Spleen (tissue), 11 donors: ENCODE results near the gene SLC39A10. TPM values are rescaled to one million over a fixed set of nuclear protein-coding genes. Genes with fewer than 3 reads are reported as not detected.

Experiments used
- DNase-seq: peaks from one replicate; pipeline ENCODE4 v3.0.0-alpha.2; 2020
- H3K27ac ChIP-seq, 8 donors: fragments of 200-600 bp; sonication (generic) in 7 of 8; 1 replicate in 4 of 8; 2 replicates in 4 of 8; pipeline versions ENCODE4 v1.5.0 to v1.8.0; 2016 to 2021; ENCODE audit warnings: inconsistent platforms in 4 of 8, mild to moderate bottlenecking in 4 of 8, moderate library complexity in 1 of 8
- H3K27me3 ChIP-seq, 7 donors: fragments of 200-600 bp; sonication (generic) in 6 of 7; replicated peaks in 1 of 7; 1 replicate in 4 of 7; 2 replicates in 3 of 7; pipeline versions ENCODE4 v1.5.0 to v1.8.0; 2016 to 2021; ENCODE audit warnings: inconsistent platforms in 3 of 7, mild to moderate bottlenecking in 1 of 7
- H3K36me3 ChIP-seq, 6 donors: fragments of 200-600 bp; sonication (generic) in 5 of 6; 1 replicate in 4 of 6; 2 replicates in 2 of 6; pipeline versions ENCODE4 v1.5.0 to v1.8.0; 2016 to 2021; ENCODE audit warnings: inconsistent platforms in 2 of 6
- H3K4me1 ChIP-seq, 6 donors: fragments of 200-600 bp; sonication (generic) in 5 of 6; 1 replicate in 3 of 6; 2 replicates in 3 of 6; pipeline versions ENCODE4 v1.5.0 to v1.8.0; 2016 to 2021; ENCODE audit warnings: inconsistent platforms in 3 of 6
- H3K4me3 ChIP-seq, 8 donors: fragments of 200-600 bp; sonication (generic) in 7 of 8; 1 replicate in 4 of 8; 2 replicates in 4 of 8; pipeline versions ENCODE4 v1.5.0 to v1.8.0; 2016 to 2021; ENCODE audit warnings: inconsistent platforms in 4 of 8, mild to moderate bottlenecking in 4 of 8, moderate library complexity in 2 of 8
- H3K9me3 ChIP-seq, 8 donors: fragments of 200-600 bp; sonication (generic) in 7 of 8; 1 replicate in 4 of 8; 2 replicates in 4 of 8; pipeline versions ENCODE4 v1.5.0 to v1.8.0; 2016 to 2021; ENCODE audit warnings: inconsistent platforms in 4 of 8
- POLR2A ChIP-seq, 3 donors: fragments of 450-650 bp; IDR thresholded peaks; one replicate each; pipeline ENCODE4 v1.5.1; 2017; ENCODE audit warnings: antibody characterized with exemption in 3 of 3, mild to moderate bottlenecking in 1 of 3
- POLR2AphosphoS5 ChIP-seq, 3 donors: sonication (generic); formaldehyde crosslinking; IDR thresholded peaks; one replicate each; pipeline ENCODE4 v1.5.1; 2017; ENCODE audit warnings: antibody characterized with exemption in 3 of 3
- WGBS, 5 donors: extraction: QIAGEN DNeasy Blood & Tissue Kit in 3 of 5; methylation state at CpG; one replicate each; pipeline versions ENCODE4 v1.1.5 to v1.1.7; 2013 to 2018; 5-methylcytosine and 5-hydroxymethylcytosine counted together
- intact Hi-C: fragments of 100-400 bp; cut with DNase I; formaldehyde crosslinking; loops from one replicate; pipeline ENCODE4 v1.15.0; 2023; ENCODE audit warnings: low total_unique reads
- polyA plus RNA-seq, 3 donors: library from polyadenylated mRNA; stranded (reverse); fragments of 200-250 nt; gene quantifications; one replicate each; pipeline ENCODE4 v1.2.1, GENCODE V29; 2013
- total RNA-seq, 7 donors: library from RNA; depleted of rRNA in 3 of 7; stranded (reverse); fragments of >200 nt in 3 of 7; fragmentation: NEBNext Ultra II Directional in 4 of 7; extraction: Animal tissue kit (Norgen Biotek cat#: 25700) in 4 of 7; gene quantifications; one replicate each; pipeline versions ENCODE4 v1.1.0 to v1.2.1, GENCODE V29; 2016 to 2021
- TF ChIP-seq, protein P1 (sequence below), 11 experiments: fragments of 200-600 bp in 7 of 11; fragments of 450-650 bp in 4 of 11; sonication (generic) in 4 of 11; IDR thresholded peaks in 8 of 11; conservative IDR thresholded peaks in 3 of 11; 1 replicate in 7 of 11; 2 replicates in 4 of 11; pipeline versions ENCODE4 v1.4.0 to v1.8.0; 2016 to 2021; ENCODE audit warnings: antibody characterized with exemption in 11 of 11, inconsistent platforms in 4 of 11, mild to moderate bottlenecking in 1 of 11
- donor health status: healthy with polysubstance abuse.
- donor health status: DM: no; HTN: no; CAD: no; lungs with moderate emphysema.
- donor health status: DM: no; HTN: no; CAD: no.
- donor health status: Bipolar disorder and iron deficiency.
- donor health status: healthy.
- donor health status: DM: no; HTN: no; CAD: no.
- donor health status: DM: yes; HTN: yes; CAD: no.

SLC39A10 gene
- total and polyA plus RNA-seq, 10 donors = 7.9 to 78.1 (median 51.6) TPM

DNA sequence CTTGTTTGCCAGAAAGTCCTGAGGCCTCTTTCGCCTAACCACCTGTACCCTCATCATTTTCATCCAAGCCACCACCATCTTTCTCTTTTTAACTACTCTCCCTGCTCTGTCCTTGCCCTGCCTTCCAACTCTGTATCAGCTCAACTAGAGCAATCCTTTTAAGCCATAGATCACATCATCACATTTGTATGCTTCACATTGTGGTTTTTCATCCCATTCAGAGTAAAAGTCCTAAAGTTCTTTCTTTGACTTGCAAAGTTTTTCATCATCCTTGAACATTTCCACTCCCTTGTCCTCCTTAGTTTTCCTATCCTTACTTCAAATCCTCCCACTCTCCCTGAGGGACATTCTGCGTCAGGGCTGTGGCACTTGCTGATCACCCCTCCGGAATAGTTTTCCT is 73.9 kb downstream of the SLC39A10 start:
- TF ChIP-seq, protein P1, sequence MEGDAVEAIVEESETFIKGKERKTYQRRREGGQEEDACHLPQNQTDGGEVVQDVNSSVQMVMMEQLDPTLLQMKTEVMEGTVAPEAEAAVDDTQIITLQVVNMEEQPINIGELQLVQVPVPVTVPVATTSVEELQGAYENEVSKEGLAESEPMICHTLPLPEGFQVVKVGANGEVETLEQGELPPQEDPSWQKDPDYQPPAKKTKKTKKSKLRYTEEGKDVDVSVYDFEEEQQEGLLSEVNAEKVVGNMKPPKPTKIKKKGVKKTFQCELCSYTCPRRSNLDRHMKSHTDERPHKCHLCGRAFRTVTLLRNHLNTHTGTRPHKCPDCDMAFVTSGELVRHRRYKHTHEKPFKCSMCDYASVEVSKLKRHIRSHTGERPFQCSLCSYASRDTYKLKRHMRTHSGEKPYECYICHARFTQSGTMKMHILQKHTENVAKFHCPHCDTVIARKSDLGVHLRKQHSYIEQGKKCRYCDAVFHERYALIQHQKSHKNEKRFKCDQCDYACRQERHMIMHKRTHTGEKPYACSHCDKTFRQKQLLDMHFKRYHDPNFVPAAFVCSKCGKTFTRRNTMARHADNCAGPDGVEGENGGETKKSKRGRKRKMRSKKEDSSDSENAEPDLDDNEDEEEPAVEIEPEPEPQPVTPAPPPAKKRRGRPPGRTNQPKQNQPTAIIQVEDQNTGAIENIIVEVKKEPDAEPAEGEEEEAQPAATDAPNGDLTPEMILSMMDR (IDR thresholded peaks at IDR 0.05 in 8 of 11, conservative IDR thresholded peaks at IDR 0.05 in 3 of 11) = no peak
- WGBS, 5 donors = 92 to 99% (median 93%) methylated on average over 3 of the region's 3 CpGs
- intact Hi-C loops = no loop called here
- Histone ChIP-seq H3K36me3 (peaks cover 7 to 89% (median 36%) of the 10 kb centered on the region in 6 donors), H3K9me3 (no peaks in the 10 kb centered on the region), H3K4me3 (no peak overlapping the region), H3K4me1 (no peaks in the 10 kb centered on the region), H3K27me3 (no peaks in the 10 kb centered on the region), H3K27ac (no peak overlapping the region)
- DNase-seq = no peak

DNA sequence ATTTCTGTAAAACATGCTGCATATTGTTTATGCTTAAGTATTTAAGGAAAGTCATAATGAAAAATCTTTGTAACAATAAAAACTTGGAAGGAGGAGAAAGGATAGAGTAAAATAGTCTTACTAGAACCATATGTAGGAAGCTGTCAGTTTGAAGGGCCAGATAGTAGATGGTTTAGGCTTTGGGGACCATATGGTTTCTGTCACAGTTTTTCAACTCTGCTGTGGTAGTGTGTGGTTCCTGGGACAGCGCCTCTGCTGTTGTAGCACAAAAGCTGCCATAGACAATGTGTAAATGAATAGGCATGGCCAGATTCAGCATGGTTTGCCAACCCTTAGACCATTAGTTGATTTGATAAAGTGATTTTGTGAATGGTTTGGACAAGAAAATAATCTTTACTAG is 75.5 kb downstream of the SLC39A10 start:
- DNase-seq = no peak
- no peaks in the 10 kb centered on the region for H3K27me3 ChIP-seq
- intact Hi-C loops = no loop called here
- 82 to 100% (median 89%) methylated on average over 1 of the region's 1 CpG for WGBS, 5 donors
- TF ChIP-seq, protein P1 (IDR thresholded peaks at IDR 0.05 in 8 of 11, conservative IDR thresholded peaks at IDR 0.05 in 3 of 11) = no peak
- TF ChIP-seq POLR2AphosphoS5 (IDR thresholded peaks at IDR 0.05) = no peak
- TF ChIP-seq POLR2A (IDR thresholded peaks at IDR 0.05) = no peak
- H3K4me3 ChIP-seq = no peak overlapping the region
- peaks cover 7 to 90% (median 37%) of the 10 kb centered on the region in 6 donors for H3K36me3 ChIP-seq
- no peaks in the 10 kb centered on the region for H3K4me1 ChIP-seq
- H3K9me3 ChIP-seq = no peaks in the 10 kb centered on the region
- H3K27ac ChIP-seq = no peak overlapping the region

DNA sequence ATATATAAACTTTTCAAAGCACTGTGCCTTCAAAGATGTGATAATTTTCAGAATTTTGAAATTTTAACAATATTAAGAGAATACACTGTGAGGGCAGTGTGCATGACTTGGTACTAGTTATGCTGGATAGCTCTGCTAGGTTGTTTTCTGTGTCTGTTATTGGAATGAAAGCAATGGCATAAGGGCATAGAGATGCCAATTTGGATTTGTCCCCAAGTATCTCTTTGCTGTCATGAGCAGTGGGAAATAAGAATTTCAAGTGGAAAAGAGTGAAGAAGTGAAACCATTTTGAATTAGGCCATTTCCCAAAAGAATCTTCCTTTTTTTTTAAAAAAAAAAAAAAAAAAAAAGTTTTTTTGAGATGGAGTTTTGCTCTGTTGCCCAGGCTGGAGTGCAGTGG is 76.8 kb downstream of the SLC39A10 start:
- Histone ChIP-seq H3K4me3 (no peak overlapping the region), H3K9me3 (no peaks in the 10 kb centered on the region), H3K27me3 (no peaks in the 10 kb centered on the region), H3K36me3 (peaks cover 7 to 82% (median 33%) of the 10 kb centered on the region in 6 donors), H3K4me1 (no peaks in the 10 kb centered on the region), H3K27ac (no peak overlapping the region)
- intact Hi-C loops = no loop called here
- TF ChIP-seq POLR2A (IDR thresholded peaks at IDR 0.05) (no peak), POLR2AphosphoS5 (IDR thresholded peaks at IDR 0.05) (no peak)
- TF ChIP-seq, protein P1 (IDR thresholded peaks at IDR 0.05 in 8 of 11, conservative IDR thresholded peaks at IDR 0.05 in 3 of 11) = no peak
- no peak for DNase-seq

GRCh38 chr2:195734395-195734794 is 77.4 kb downstream of the SLC39A10 start:
- no peaks in the 10 kb centered on the region for H3K4me1 ChIP-seq
- H3K27me3 ChIP-seq = no peaks in the 10 kb centered on the region
- WGBS, 5 donors = 82 to 91% (median 90%) methylated on average over 6 of the region's 6 CpGs
- no peak for DNase-seq
- TF ChIP-seq POLR2AphosphoS5 (IDR thresholded peaks at IDR 0.05) (no peak), POLR2A (IDR thresholded peaks at IDR 0.05) (no peak)
- TF ChIP-seq, protein P1 (IDR thresholded peaks at IDR 0.05 in 8 of 11, conservative IDR thresholded peaks at IDR 0.05 in 3 of 11) = no peak
- peaks cover 7 to 81% (median 30%) of the 10 kb centered on the region in 6 donors for H3K36me3 ChIP-seq
- no peak overlapping the region for H3K27ac ChIP-seq
- H3K4me3 ChIP-seq = no peak overlapping the region
- H3K9me3 ChIP-seq = no peaks in the 10 kb centered on the region
- intact Hi-C loops = no loop called here
